PFSK-1 (cell line): ENCODE results near the gene HTRA3.

ENCODE experiments used
- FOXP2 ChIP-seq: optimal IDR thresholded peaks from 2 replicates; pipeline ENCODE3; 2011; ENCODE audit warnings: borderline replicate concordance, control low read depth, inconsistent platforms; ENCODE audit not compliant: insufficient read depth; ENCODE audit errors: extremely low read length, extremely low read depth
- POLR2AphosphoS5 ChIP-seq: IDR thresholded peaks from 2 replicates; pipeline ENCODE4 v1.6.1; 2012; ENCODE audit warnings: low read depth, mild to moderate bottlenecking, control low read depth, low read length, moderate library complexity
- SIN3A ChIP-seq: IDR thresholded peaks from 2 replicates; pipeline ENCODE4 v1.6.1; 2012; ENCODE audit warnings: mild to moderate bottlenecking, low read length, moderate library complexity, borderline replicate concordance; ENCODE audit not compliant: insufficient read depth
- TAF1 ChIP-seq: IDR thresholded peaks from 2 replicates; pipeline ENCODE4 v1.6.1; 2012; ENCODE audit warnings: low read length, control low read depth, borderline replicate concordance; ENCODE audit not compliant: insufficient read depth
- TF ChIP-seq, protein P1 (sequence below), 2 experiments: IDR thresholded peaks; 2 replicates each; pipeline versions ENCODE4 v1.6.1 to v1.8.0; 2011 to 2012; ENCODE audit warnings: low read depth in 2 of 2, low read length in 2 of 2, control low read depth in 1 of 2, inconsistent platforms in 1 of 2, mild to moderate bottlenecking in 1 of 2, moderate library complexity in 1 of 2; ENCODE audit not compliant: insufficient read depth in 1 of 2

Gene HTRA3

DNA sequence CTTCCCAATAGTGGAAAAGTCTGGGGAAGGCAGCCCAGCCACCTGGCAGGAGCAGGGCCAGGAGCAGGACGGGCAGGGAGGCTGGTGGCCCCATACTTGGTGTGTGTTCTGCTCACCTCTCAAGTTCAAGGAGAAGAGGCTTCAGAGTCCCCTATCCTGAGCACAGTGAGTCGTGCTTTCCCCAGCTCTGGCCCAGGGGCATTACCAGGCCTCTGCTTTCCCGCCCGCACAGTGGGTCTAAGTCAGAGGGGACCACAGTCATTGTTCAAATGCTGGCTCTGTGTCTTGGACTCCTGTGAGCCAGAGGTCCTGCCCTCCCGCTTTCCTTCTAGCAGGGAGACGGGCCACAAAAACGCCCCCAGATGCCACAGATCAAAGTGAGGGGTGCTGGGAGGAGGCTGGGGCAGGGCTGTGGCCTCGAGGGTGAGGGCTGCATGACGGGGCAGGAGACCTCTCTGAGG lies 27.6 kb downstream of the HTRA3 start:
- TF ChIP-seq FOXP2, result no peak
- TF ChIP-seq SIN3A, result no peak
- no peak for TF ChIP-seq TAF1

DNA sequence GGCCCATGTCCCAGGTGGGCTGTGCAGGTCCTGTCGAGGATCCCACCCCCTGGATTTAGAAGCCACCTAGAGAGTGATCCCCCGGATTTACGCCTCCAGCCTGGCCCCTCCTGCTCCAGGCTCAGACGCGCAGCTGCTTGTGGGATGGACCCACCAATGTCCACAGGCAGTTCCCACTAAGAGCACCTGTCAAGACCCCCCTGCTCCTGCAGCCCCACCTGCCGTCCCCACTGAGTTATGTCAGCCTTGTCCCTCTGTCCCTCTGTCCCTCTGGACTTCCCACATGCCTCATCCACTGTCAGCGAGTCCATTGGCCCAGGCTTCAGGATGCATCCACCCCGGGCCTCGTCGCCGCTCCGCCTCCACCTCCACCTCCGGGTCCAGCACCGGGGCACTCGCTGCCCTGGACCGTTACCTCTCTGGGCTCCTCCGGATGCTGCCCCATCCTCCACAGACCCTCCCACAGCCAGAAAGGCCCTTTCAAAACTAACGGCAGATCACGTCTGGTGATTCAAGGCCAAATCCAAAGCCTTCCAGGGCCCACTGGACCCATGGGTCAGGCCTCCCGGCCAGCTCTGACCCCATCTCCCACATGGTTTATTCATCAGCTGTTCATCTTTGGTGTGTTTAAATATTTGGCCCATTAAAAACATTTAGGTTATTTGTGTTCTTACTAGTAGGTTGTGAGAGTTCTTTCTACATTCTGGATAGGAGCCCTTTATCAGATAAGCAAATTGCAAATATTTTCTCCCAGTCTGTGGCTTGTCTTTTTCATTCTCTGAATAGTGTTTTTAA lies 28.3 kb downstream of the HTRA3 start:
- TF ChIP-seq POLR2AphosphoS5 (no peak), SIN3A (no peak), TAF1 (no peak), FOXP2 (no peak)
- TF ChIP-seq, protein P1, sequence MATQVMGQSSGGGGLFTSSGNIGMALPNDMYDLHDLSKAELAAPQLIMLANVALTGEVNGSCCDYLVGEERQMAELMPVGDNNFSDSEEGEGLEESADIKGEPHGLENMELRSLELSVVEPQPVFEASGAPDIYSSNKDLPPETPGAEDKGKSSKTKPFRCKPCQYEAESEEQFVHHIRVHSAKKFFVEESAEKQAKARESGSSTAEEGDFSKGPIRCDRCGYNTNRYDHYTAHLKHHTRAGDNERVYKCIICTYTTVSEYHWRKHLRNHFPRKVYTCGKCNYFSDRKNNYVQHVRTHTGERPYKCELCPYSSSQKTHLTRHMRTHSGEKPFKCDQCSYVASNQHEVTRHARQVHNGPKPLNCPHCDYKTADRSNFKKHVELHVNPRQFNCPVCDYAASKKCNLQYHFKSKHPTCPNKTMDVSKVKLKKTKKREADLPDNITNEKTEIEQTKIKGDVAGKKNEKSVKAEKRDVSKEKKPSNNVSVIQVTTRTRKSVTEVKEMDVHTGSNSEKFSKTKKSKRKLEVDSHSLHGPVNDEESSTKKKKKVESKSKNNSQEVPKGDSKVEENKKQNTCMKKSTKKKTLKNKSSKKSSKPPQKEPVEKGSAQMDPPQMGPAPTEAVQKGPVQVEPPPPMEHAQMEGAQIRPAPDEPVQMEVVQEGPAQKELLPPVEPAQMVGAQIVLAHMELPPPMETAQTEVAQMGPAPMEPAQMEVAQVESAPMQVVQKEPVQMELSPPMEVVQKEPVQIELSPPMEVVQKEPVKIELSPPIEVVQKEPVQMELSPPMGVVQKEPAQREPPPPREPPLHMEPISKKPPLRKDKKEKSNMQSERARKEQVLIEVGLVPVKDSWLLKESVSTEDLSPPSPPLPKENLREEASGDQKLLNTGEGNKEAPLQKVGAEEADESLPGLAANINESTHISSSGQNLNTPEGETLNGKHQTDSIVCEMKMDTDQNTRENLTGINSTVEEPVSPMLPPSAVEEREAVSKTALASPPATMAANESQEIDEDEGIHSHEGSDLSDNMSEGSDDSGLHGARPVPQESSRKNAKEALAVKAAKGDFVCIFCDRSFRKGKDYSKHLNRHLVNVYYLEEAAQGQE (IDR thresholded peaks at IDR 0.05; ENCODE audit: insufficient read depth in 1 of 2, low read depth in 2 of 2, low read length in 2 of 2), result no peak

DNA sequence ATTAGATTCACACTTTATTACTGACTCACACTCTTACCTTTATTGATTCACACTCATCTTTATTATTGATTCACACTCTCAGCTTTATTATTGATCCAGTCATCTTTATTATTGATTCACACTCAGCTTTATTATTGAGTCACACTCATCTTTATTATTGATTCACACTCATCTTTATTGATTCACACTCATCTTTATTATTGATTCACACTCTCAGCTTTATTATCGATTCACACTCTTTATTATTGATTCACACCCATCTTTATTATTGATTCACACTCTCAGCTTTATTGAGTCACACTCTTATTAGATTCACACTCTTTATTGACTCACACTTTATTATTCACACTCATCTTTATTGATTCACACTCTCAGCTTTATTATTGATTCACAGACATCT lies 31.3 kb downstream of the HTRA3 start:
- TF ChIP-seq TAF1, result no peak
- TF ChIP-seq FOXP2, result no peak
- TF ChIP-seq, protein P1 (IDR thresholded peaks at IDR 0.05; ENCODE audit: insufficient read depth in 1 of 2, low read depth in 2 of 2, low read length in 2 of 2), result no peak
- TF ChIP-seq POLR2AphosphoS5, result no peak
- TF ChIP-seq SIN3A, result no peak

DNA sequence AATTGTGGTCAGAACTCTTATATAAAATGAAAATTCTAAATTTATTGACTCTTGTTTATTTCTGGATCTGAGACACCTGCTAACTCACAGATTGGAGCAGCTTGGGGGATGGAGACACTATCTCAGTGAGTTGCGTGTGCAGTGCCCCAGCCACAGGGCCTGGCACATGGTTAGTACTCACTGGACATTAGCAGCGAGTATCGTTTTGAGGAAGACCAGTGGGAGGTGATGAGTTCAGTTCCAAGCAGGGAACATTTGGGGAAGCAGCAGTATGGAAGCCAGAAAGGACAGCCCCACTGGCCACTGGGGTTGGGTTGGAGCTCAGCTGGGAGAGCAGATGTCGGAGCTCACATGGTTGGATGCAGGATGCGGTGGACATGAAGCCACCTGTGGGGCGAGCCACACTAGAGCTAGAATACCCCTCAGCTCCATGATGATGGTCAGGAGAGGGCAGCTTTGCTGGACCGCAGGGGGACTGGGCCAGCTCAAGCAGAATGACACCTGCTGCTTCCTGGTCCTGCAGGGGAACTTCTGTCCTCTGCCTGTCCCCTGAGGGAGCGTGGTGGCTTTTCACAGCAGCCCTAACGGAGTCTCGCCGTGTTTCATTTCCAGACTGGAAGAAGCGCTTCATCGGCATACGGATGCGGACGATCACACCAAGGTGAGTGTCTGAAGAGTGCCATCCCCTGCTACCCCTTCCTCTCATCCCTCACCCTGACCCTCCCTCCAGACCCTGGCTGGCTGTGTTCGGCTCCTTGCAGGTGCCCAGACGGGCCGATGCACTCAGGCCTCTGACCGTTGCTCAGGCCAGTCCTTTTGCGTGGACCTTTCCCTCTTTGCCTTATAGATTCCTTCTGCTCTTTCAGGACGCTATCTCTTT lies 32.5 kb downstream of the HTRA3 start:
- no peak for TF ChIP-seq SIN3A
- TF ChIP-seq POLR2AphosphoS5, result no peak
- TF ChIP-seq, protein P1 (IDR thresholded peaks at IDR 0.05; ENCODE audit: insufficient read depth in 1 of 2, low read depth in 2 of 2, low read length in 2 of 2), result no peak
- no peak for TF ChIP-seq FOXP2
- TF ChIP-seq TAF1, result no peak

DNA sequence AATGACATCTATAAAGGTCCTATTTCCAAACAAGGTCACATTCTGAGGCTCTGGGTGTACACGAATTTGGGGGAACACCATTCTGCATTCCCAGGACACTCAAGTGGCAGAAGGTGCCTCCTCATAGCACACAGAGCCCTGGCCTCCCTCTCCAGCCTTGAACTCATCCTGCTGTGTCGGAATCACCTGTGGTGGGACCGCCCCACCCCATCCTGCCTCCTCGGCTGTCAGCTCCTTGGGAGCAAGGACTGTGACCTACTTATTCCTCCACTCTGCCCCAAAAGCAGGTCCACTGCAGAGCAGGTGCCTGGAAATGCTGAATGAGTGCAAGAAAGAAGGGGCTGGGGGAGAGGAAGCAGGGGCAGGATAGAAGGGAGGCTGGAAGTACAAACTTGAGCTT lies 33.5 kb downstream of the HTRA3 start:
- TF ChIP-seq FOXP2 (no peak), SIN3A (no peak), POLR2AphosphoS5 (no peak), TAF1 (no peak)
- TF ChIP-seq, protein P1 (IDR thresholded peaks at IDR 0.05; ENCODE audit: insufficient read depth in 1 of 2, low read depth in 2 of 2, low read length in 2 of 2), result no peak
